Panc1 (cell line): ENCODE data around the gene FILIP1L.

Experiments used
- CTCF ChIP-seq: fragments of 450-650 bp; IDR thresholded peaks from 2 replicates; pipeline ENCODE4 v1.5.1; 2017; ENCODE audit warnings: mild to moderate bottlenecking
- TCF7L2 ChIP-seq: IDR thresholded peaks from 2 replicates; pipeline ENCODE4 v1.6.1; 2011; ENCODE audit warnings: mild to moderate bottlenecking, low read depth, low read length, inconsistent platforms

GRCh38 chr3:99895703-99896441 lies 218.4 kb downstream of the FILIP1L start:
- no peak for TF ChIP-seq CTCF
- no peak for TF ChIP-seq TCF7L2
